GM12878 (cell line): ENCODE results near the gene RIMS1. TPM values are rescaled to one million over a fixed set of nuclear protein-coding genes. Genes with fewer than 3 reads are reported as not detected.

Source experiments
- ATAC-seq: fragments of 200-7000 bp; cut with Tn5 transposase; 3 replicates; pipeline ENCODE4 v1.9.1; 2020; ENCODE audit warnings: mild to moderate bottlenecking, moderate library complexity
- BruUV-seq: library from RNA; stranded (reverse); fragments of 400-500 nt; replicated peaks from 2 replicates; lab custom pipeline; 2021; lab: Mats Ljungman, UMichigan
- CTCF ChIA-PET: fragments of 300-600 bp; sonication (Branson Sonifier 250); formaldehyde crosslinking; extraction: SDS; loops from one replicate; lab custom pipeline; 2021; ENCODE audit warnings: inconsistent platforms; lab: Yijun Ruan, JAX
- POLR2A ChIA-PET: fragments of 350-600 bp; formaldehyde crosslinking; extraction: SDS; loops from one replicate; lab custom pipeline; 2021; ENCODE audit warnings: inconsistent platforms; lab: Charles Lee
- RAD21 ChIA-PET: fragments of 300-600 bp; sonication (Branson Sonifier 250); formaldehyde crosslinking; loops from one replicate; lab custom pipeline; 2023; ENCODE audit warnings: antibody characterized with exemption; ENCODE audit not compliant: unreplicated experiment; lab: Charles Lee
- SMC1A ChIA-PET: fragments of 300-600 bp; sonication (Branson Sonifier 250); formaldehyde crosslinking; loops from one replicate; lab custom pipeline; 2023; ENCODE audit not compliant: unreplicated experiment, uncharacterized antibody; lab: Charles Lee
- DNase-seq: peaks from one replicate; pipeline ENCODE4 v3.0.0-alpha.2; 2011; ENCODE audit warnings: low read depth, low spot score
- FAIRE-seq: peaks from 3 replicates; lab custom pipeline; 2011; peaks lifted over from hg19 to GRCh38; lab: Jason Lieb, UNC
- H2AFZ ChIP-seq: 2 replicates; pipeline ENCODE4 v1.6.0; 2011; ENCODE audit warnings: low read depth, low read length, control low read depth; ENCODE audit not compliant: control insufficient read depth
- H3K27ac ChIP-seq: 2 replicates; pipeline ENCODE4 v1.5.1; 2011; ENCODE audit warnings: control low read depth; ENCODE audit not compliant: control insufficient read depth, insufficient read depth
- H3K27me3 ChIP-seq, 2 experiments: replicated peaks in 1 of 2; 2 replicates each; pipeline versions ENCODE4 v1.6.0 to v1.6.1; 2011; ENCODE audit warnings: low read length in 1 of 2; ENCODE audit not compliant: control insufficient read depth in 2 of 2, insufficient read depth in 2 of 2
- H3K36me3 ChIP-seq, 2 experiments: 2 replicates each; pipeline ENCODE4 v1.5.1; 2011; ENCODE audit warnings: low read length in 1 of 2; ENCODE audit not compliant: control insufficient read depth in 2 of 2, insufficient read depth in 2 of 2
- H3K4me1 ChIP-seq: 2 replicates; pipeline ENCODE4 v1.6.1; 2011; ENCODE audit warnings: mild to moderate bottlenecking, low read length, moderate library complexity, mixed read lengths; ENCODE audit not compliant: control insufficient read depth, insufficient read depth
- H3K4me2 ChIP-seq: 2 replicates; pipeline ENCODE4 v1.6.0; 2011; ENCODE audit warnings: control low read depth; ENCODE audit not compliant: control insufficient read depth, insufficient read depth
- H3K4me3 ChIP-seq: fragments of 200-600 bp; sonication (generic); 2 replicates; pipeline ENCODE4 v1.5.1; 2016
- H3K79me2 ChIP-seq: 2 replicates; pipeline ENCODE4 v1.6.0; 2011; ENCODE audit warnings: low read length; ENCODE audit not compliant: control insufficient read depth, insufficient read depth
- H3K9ac ChIP-seq: 2 replicates; pipeline ENCODE4 v1.8.0; 2011; ENCODE audit warnings: low read length, control low read depth, mixed read lengths; ENCODE audit not compliant: control insufficient read depth, insufficient read depth
- H3K9me3 ChIP-seq: replicated peaks from 3 replicates; pipeline ENCODE4 v1.5.1; 2011; ENCODE audit warnings: mild to moderate bottlenecking, low read length; ENCODE audit not compliant: control insufficient read depth, insufficient read depth
- H4K20me1 ChIP-seq: 2 replicates; pipeline ENCODE4 v1.6.0; 2011; ENCODE audit not compliant: control insufficient read depth, insufficient read depth
- BCL11A ChIP-seq: IDR thresholded peaks from 2 replicates; pipeline ENCODE4 v1.6.1; 2011; ENCODE audit warnings: low read depth, low read length
- BHLHE40 ChIP-seq, 2 experiments: fragments of 450-650 bp in 1 of 2; IDR thresholded peaks; 2 replicates each; pipeline ENCODE4 v1.6.1; 2011 to 2017; ENCODE audit warnings: low read depth in 2 of 2, borderline replicate concordance in 1 of 2, improper control_type of control experiment in 1 of 2, low read length in 1 of 2, mild to moderate bottlenecking in 1 of 2
- GABPA ChIP-seq: IDR thresholded peaks from 2 replicates; pipeline ENCODE4 v1.6.1; 2014; ENCODE audit warnings: antibody characterized with exemption, low read depth, mild to moderate bottlenecking, inconsistent platforms
- IKZF1 ChIP-seq: fragments of 450-650 bp; conservative IDR thresholded peaks from 2 replicates; pipeline ENCODE4 v1.6.1; 2017; ENCODE audit warnings: antibody characterized with exemption, mild to moderate bottlenecking
- KLF5 ChIP-seq: fragments of 450-650 bp; IDR thresholded peaks from 2 replicates; pipeline ENCODE4 v1.6.1; 2014; ENCODE audit warnings: mild to moderate bottlenecking; ENCODE audit not compliant: partially characterized antibody
- MEF2B ChIP-seq: fragments of 450-650 bp; IDR thresholded peaks from 2 replicates; pipeline ENCODE4 v1.6.1; 2018; ENCODE audit warnings: mild to moderate bottlenecking, moderate library complexity; ENCODE audit not compliant: partially characterized antibody, poor library complexity, severe bottlenecking
- PAX5 ChIP-seq: IDR thresholded peaks from 2 replicates; pipeline ENCODE4 v1.6.1; 2011; ENCODE audit warnings: low read depth, low read length, borderline replicate concordance
- RAD21 ChIP-seq: IDR thresholded peaks from 2 replicates; pipeline ENCODE4 v1.6.1; 2011; ENCODE audit warnings: mild to moderate bottlenecking, low read depth, low read length, moderate library complexity; ENCODE audit not compliant: insufficient read depth
- STAT3 ChIP-seq: IDR thresholded peaks from 2 replicates; pipeline ENCODE4 v1.6.1; 2011; ENCODE audit warnings: low read depth, low read length, improper control_type of control experiment
- SUZ12 ChIP-seq: fragments of 200-600 bp; sonication (generic); IDR thresholded peaks from one replicate; pipeline ENCODE4 v1.6.1; 2018; ENCODE audit warnings: antibody characterized with exemption, mild to moderate bottlenecking; ENCODE audit not compliant: unreplicated experiment
- ZBED1 ChIP-seq: IDR thresholded peaks from 2 replicates; pipeline ENCODE4 v1.6.1; 2016; ENCODE audit warnings: borderline replicate concordance
- ZNF274 ChIP-seq: IDR thresholded peaks from one replicate; pipeline ENCODE4 v1.8.0; 2011; ENCODE audit not compliant: insufficient read length, insufficient read depth
- ZSCAN29 ChIP-seq: fragments of 450-650 bp; IDR thresholded peaks from 2 replicates; pipeline ENCODE4 v1.6.1; 2017; ENCODE audit warnings: mild to moderate bottlenecking, moderate library complexity
- WGBS: methylation state at CpG from one replicate; pipeline ENCODE4 v1.1.6; 2016; ENCODE audit warnings: low lambda C conversion rate; ENCODE audit not compliant: insufficient replicate concordance, insufficient coverage; ENCODE audit errors: missing lambda C conversion rate; 5-methylcytosine and 5-hydroxymethylcytosine counted together
- in situ Hi-C: fragments of 300-500 bp; cut with MboI; formaldehyde crosslinking; loops from 9 replicates; pipeline ENCODE4 v1.14.3; 2018; ENCODE audit warnings: mixed read lengths
- intact Hi-C: fragments of 100-400 bp; cut with micrococcal nuclease; formaldehyde crosslinking; loops from one replicate; pipeline ENCODE4 v1.14.2; 2022; ENCODE audit not compliant: unreplicated experiment
- polyA plus RNA-seq, 11 experiments: library from polyadenylated mRNA; depleted of rRNA in 4 of 11; unstranded in 6 of 11; stranded (reverse) in 5 of 11; fragments of >200 nt; fragmentation: Nextera tagmentation in 4 of 11; fragmentation: Illumina TruSeq in 1 of 11; extraction: Ambion mirVana in 4 of 11; extraction: Trizol in 1 of 11; gene quantifications; 1 replicate in 1 of 11; 2 replicates in 10 of 11; pipeline versions ENCODE4 v1.2.1 to v1.2.3, GENCODE V29; 2011 to 2016; ENCODE audit warnings: inconsistent platforms in 2 of 11, missing spikeins in 2 of 11, low read depth in 1 of 11
- total RNA-seq, 4 experiments: library from RNA; depleted of rRNA in 3 of 4; stranded (reverse); fragments of >200 nt in 3 of 4; fragmentation: Illumina TruSeq in 1 of 4; extraction: Trizol in 1 of 4; gene quantifications; 2 replicates each; pipeline versions ENCODE4 v1.2.1 to v1.2.3, GENCODE V29; 2013 to 2021
- TF ChIP-seq, protein P1 (sequence below): IDR thresholded peaks from 2 replicates; pipeline ENCODE4 v1.6.1; 2012; ENCODE audit warnings: mild to moderate bottlenecking, low read depth, low read length

RIMS1 gene
- total and polyA plus RNA-seq, 10 of the 15 experiments (the other 5 are each of a cell fraction or from before 2014, with no cell fraction given): 0.05 to 0.76 (median 0.23) TPM

DNA sequence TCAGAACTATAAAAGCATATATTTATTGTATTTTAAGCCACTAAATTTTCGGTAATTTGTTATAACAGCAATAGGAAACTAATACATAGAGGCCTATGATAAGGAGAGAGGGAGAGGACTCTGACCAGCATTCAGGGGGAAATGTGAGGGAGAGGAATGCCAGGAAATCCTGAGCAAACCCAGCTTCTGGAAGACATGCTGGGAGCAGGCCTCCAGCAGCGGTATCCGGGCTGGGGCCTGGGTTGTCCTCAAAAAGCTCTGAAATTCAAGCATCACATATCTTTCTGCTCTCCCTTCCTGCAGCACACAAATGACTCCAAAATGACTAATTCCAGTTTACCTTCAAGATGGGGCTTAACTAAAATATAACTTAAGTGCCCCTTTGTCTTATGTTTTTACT, 33.4 kb upstream of the RIMS1 start:
- no peaks in the 10 kb centered on the region for H4K20me1 ChIP-seq
- H3K4me3 ChIP-seq: no peak overlapping the region
- no peaks in the 10 kb centered on the region for H3K9me3 ChIP-seq
- no peak for FAIRE-seq
- BruUV-seq: no TSS peak
- ChIA-PET CTCF (no interaction called here), POLR2A (no interaction called here), SMC1A (no interaction called here), RAD21 (no interaction called here)
- no peaks in the 10 kb centered on the region for H3K4me1 ChIP-seq
- no peaks in the 10 kb centered on the region for H3K79me2 ChIP-seq
- no peaks in the 10 kb centered on the region for H3K36me3 ChIP-seq
- ATAC-seq: no peak
- no peak for TF ChIP-seq MEF2B
- TF ChIP-seq ZBED1: no peak
- TF ChIP-seq GABPA: no peak
- no peak for TF ChIP-seq STAT3
- TF ChIP-seq BCL11A: no peak
- TF ChIP-seq ZNF274: no peak
- TF ChIP-seq PAX5: no peak
- TF ChIP-seq ZSCAN29: no peak
- no peak for TF ChIP-seq KLF5
- no peak for TF ChIP-seq RAD21
- no peak for TF ChIP-seq IKZF1
- no peak for TF ChIP-seq BHLHE40 (IDR thresholded peaks at IDR 0.05; ENCODE audit: borderline replicate concordance in 1 of 2, low read depth in 2 of 2, low read length in 1 of 2)
- TF ChIP-seq SUZ12: no peak
- TF ChIP-seq, protein P1, sequence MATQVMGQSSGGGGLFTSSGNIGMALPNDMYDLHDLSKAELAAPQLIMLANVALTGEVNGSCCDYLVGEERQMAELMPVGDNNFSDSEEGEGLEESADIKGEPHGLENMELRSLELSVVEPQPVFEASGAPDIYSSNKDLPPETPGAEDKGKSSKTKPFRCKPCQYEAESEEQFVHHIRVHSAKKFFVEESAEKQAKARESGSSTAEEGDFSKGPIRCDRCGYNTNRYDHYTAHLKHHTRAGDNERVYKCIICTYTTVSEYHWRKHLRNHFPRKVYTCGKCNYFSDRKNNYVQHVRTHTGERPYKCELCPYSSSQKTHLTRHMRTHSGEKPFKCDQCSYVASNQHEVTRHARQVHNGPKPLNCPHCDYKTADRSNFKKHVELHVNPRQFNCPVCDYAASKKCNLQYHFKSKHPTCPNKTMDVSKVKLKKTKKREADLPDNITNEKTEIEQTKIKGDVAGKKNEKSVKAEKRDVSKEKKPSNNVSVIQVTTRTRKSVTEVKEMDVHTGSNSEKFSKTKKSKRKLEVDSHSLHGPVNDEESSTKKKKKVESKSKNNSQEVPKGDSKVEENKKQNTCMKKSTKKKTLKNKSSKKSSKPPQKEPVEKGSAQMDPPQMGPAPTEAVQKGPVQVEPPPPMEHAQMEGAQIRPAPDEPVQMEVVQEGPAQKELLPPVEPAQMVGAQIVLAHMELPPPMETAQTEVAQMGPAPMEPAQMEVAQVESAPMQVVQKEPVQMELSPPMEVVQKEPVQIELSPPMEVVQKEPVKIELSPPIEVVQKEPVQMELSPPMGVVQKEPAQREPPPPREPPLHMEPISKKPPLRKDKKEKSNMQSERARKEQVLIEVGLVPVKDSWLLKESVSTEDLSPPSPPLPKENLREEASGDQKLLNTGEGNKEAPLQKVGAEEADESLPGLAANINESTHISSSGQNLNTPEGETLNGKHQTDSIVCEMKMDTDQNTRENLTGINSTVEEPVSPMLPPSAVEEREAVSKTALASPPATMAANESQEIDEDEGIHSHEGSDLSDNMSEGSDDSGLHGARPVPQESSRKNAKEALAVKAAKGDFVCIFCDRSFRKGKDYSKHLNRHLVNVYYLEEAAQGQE: no peak
- no peak for DNase-seq
- H3K4me2 ChIP-seq: no peak overlapping the region
- H3K27me3 ChIP-seq: no peaks in the 10 kb centered on the region; a peak in 1 of 4 replicates
- no peak overlapping the region for H3K9ac ChIP-seq
- intact Hi-C loops (no loop called here), in situ Hi-C loops (no loop called here)
- H2AFZ ChIP-seq: no peak overlapping the region
- H3K27ac ChIP-seq: no peak overlapping the region
- WGBS: 88% methylated on average over 3 of the region's 3 CpGs
